ENCODE data around the gene ENO2. TPM values are rescaled to one million over a fixed set of nuclear protein-coding genes. Genes with fewer than 3 reads are reported as not detected.

ENO2 gene
- polyA plus RNA-seq, 1 of the 3 experiments (the other 2 are of a cell fraction) = 50.6 TPM

DNA sequence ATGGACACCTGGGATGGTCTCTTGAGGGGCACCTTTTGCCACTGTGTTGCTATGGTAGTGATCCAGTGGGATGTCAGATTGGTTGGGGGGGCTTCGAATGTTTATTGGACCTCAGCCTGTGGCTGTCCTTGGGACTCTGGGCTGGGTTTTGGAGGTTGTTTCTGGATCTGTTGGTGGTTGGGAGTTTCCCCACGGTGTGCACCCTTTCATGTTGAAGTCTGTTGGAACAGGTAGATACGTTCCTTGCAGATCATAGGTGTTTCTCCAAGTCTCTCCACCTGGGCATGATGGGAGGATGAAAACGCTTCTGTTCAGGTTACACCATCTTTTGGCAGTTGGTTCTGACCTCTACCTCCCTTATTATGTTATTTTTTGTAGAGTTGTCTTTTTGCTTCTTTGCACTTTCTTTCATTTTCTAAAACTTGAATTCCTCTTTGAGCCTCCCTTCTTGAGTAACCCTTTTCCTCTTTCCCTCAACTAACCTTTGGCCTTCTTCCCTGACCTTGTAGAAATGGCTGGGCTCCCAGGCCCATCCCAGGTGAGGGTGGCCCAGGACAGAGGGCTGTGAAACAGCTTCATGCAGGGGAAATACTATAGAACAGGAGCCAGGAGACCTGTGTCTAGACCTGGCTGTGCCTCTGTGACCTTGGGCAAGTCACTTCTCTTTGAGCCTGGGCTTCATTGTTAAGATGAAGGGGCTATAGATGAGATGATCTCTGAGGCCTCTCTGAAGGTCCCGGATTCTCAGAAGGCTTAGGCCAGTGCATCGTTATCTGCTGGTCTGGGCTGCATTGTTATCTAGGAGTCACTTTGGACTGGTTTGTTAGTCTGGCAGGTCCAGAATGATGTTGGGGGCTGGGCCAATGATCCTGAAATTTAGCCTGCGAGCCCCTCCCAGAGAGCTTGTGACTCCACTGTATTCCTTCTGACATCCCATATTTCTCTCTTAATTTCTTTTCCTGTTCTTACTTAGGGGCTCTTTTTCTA, 15.4 kb downstream of the ENO2 start:
- Histone ChIP-seq H3K9me3 (no peaks in the 10 kb centered on the region), H2AFZ (ENCODE audit: low read depth) (no peak overlapping the region), H3K9ac (peak overlapping the region; percentile 94), H3F3A (replicated peaks; ENCODE audit: insufficient read depth) (peaks cover 34% of the 10 kb centered on the region), H3K27me3 (ENCODE audit: insufficient read depth) (no peaks in the 10 kb centered on the region), H3K79me2 (ENCODE audit: insufficient read depth) (peaks cover 83% of the 10 kb centered on the region), H3K4me2 (peak overlapping the region; percentile 95), H3K4me1 (ENCODE audit: control insufficient read depth in 1 of 2, insufficient read depth in 2 of 2, low read depth in 1 of 2, low read length in 1 of 2) (peaks cover 33 to 34% of the 10 kb centered on the region in 2 experiments), H3K27ac (ENCODE audit: low read depth in 2 of 2, low read length in 1 of 2) (peak overlapping the region; percentile 50 to 76; a peak in 3 of 4 replicates), H3K36me3 (replicated peaks in 1 of 2; ENCODE audit: control insufficient read depth in 1 of 2, insufficient read depth in 2 of 2, low read length in 1 of 2) (peaks cover 21 to 39% of the 10 kb centered on the region in 2 experiments), H4K20me1 (ENCODE audit: insufficient read depth) (peaks cover 57% of the 10 kb centered on the region), H3K9me2 (no peaks in the 10 kb centered on the region), H3K4me3 (ENCODE audit: low read depth in 2 of 2, low read length in 1 of 2) (peak overlapping the region; percentile 82 to 87)
- no peak for DNase-seq
- ChIA-PET CTCF (interaction anchor here (1.5 to 6.7 kb wide), 4 partner anchors 8 to 60 kb away, joined by 3 to 33 read pairs (median 12); partner anchors contain the start of genes C12orf57 and RNU7-1), POLR2A (interaction anchor here (1.0 to 7.3 kb wide), 5 partner anchors 8 to 57 kb away, joined by 3 to 82 read pairs (median 4); partner anchors contain the start of genes C12orf57, ENO2, RNU7-1 and SPSB2)
- WGBS (ENCODE audit: low lambda C conversion rate) = 66% methylated on average over 7 of the region's 7 CpGs
- TF ChIP-seq RXRA (IDR thresholded peaks at IDR 0.05; ENCODE audit: borderline replicate concordance, low read depth) (no peak), ELF1 (IDR thresholded peaks at IDR 0.05) (no peak), POLR2AphosphoS5 (IDR thresholded peaks at IDR 0.05; ENCODE audit: low read depth, low read length) (no peak), MXI1 (IDR thresholded peaks at IDR 0.05; ENCODE audit: low read depth, low read length) (no peak), YY1 (IDR thresholded peaks at IDR 0.05; ENCODE audit: low read depth) (no peak), FOSL2 (IDR thresholded peaks at IDR 0.05; ENCODE audit: borderline replicate concordance, low read depth) (no peak)
- TF ChIP-seq, protein P1, sequence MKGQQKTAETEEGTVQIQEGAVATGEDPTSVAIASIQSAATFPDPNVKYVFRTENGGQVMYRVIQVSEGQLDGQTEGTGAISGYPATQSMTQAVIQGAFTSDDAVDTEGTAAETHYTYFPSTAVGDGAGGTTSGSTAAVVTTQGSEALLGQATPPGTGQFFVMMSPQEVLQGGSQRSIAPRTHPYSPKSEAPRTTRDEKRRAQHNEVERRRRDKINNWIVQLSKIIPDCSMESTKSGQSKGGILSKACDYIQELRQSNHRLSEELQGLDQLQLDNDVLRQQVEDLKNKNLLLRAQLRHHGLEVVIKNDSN (IDR thresholded peaks at IDR 0.05; ENCODE audit: borderline replicate concordance, low read depth) = no peak

GRCh38 chr12:6932766-6933165, 18.4 kb downstream of the ENO2 start:
- Histone ChIP-seq H3K9me2 (no peaks in the 10 kb centered on the region), H3K4me1 (ENCODE audit: control insufficient read depth in 1 of 2, insufficient read depth in 2 of 2, low read depth in 1 of 2, low read length in 1 of 2) (peaks cover 11 to 20% of the 10 kb centered on the region in 2 experiments), H2AFZ (ENCODE audit: low read depth) (no peak overlapping the region), H3K36me3 (replicated peaks in 1 of 2; ENCODE audit: control insufficient read depth in 1 of 2, insufficient read depth in 2 of 2, low read length in 1 of 2) (peaks cover 42 to 58% of the 10 kb centered on the region in 2 experiments), H3K4me2 (no peak overlapping the region), H3K9ac (no peak overlapping the region; the same call in 1 of the 2 replicates), H3F3A (replicated peaks; ENCODE audit: insufficient read depth) (peaks cover 23% of the 10 kb centered on the region), H3K27ac (ENCODE audit: low read depth in 2 of 2, low read length in 1 of 2) (peak overlapping the region in 1 of 2 experiments; percentile 15; a peak in 1 of 4 replicates), H3K9me3 (no peaks in the 10 kb centered on the region), H3K4me3 (ENCODE audit: low read depth in 2 of 2, low read length in 1 of 2) (no peak overlapping the region), H3K27me3 (ENCODE audit: insufficient read depth) (no peaks in the 10 kb centered on the region), H3K79me2 (ENCODE audit: insufficient read depth) (peaks cover 79% of the 10 kb centered on the region), H4K20me1 (ENCODE audit: insufficient read depth) (peaks cover 57% of the 10 kb centered on the region)
- ChIA-PET CTCF (interaction anchor here (0.9 to 9.2 kb wide), 3 partner anchors 9 to 60 kb away, joined by 3 to 134 read pairs (median 33); partner anchors contain the start of genes C12orf57 and RNU7-1), POLR2A (interaction anchor here (1.2 to 2.2 kb wide), 2 partner anchors 11 kb away, joined by 3 to 8 read pairs; partner anchors contain the start of genes C12orf57 and RNU7-1)
- no peak for DNase-seq
- WGBS (ENCODE audit: low lambda C conversion rate) = 93% methylated on average over 1 of the region's 1 CpG
- TF ChIP-seq FOSL2 (IDR thresholded peaks at IDR 0.05; ENCODE audit: borderline replicate concordance, low read depth) = no peak
- no peak for TF ChIP-seq NFIC (IDR thresholded peaks at IDR 0.05; ENCODE audit: borderline replicate concordance)
- no peak for TF ChIP-seq FOXJ3 (CRISPR knock-in tag; IDR thresholded peaks at IDR 0.05)
- TF ChIP-seq, protein P1 (IDR thresholded peaks at IDR 0.05; ENCODE audit: borderline replicate concordance, low read depth) = no peak
- TF ChIP-seq SMC3 (IDR thresholded peaks at IDR 0.05; ENCODE audit: low read depth, low read length) = no peak
- no peak for TF ChIP-seq IRF3 (IDR thresholded peaks at IDR 0.05; ENCODE audit: low read depth, low read length)
- no peak for TF ChIP-seq ELF1 (IDR thresholded peaks at IDR 0.05)
- TF ChIP-seq, protein P2, sequence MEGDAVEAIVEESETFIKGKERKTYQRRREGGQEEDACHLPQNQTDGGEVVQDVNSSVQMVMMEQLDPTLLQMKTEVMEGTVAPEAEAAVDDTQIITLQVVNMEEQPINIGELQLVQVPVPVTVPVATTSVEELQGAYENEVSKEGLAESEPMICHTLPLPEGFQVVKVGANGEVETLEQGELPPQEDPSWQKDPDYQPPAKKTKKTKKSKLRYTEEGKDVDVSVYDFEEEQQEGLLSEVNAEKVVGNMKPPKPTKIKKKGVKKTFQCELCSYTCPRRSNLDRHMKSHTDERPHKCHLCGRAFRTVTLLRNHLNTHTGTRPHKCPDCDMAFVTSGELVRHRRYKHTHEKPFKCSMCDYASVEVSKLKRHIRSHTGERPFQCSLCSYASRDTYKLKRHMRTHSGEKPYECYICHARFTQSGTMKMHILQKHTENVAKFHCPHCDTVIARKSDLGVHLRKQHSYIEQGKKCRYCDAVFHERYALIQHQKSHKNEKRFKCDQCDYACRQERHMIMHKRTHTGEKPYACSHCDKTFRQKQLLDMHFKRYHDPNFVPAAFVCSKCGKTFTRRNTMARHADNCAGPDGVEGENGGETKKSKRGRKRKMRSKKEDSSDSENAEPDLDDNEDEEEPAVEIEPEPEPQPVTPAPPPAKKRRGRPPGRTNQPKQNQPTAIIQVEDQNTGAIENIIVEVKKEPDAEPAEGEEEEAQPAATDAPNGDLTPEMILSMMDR (IDR thresholded peaks at IDR 0.05) = no peak
- TF ChIP-seq RFX5 (IDR thresholded peaks at IDR 0.05; ENCODE audit: low read length) = no peak
- no peak for TF ChIP-seq SIN3A (IDR thresholded peaks at IDR 0.05; ENCODE audit: borderline replicate concordance, low read depth, low read length)
- no peak for TF ChIP-seq TEAD4 (IDR thresholded peaks at IDR 0.05; ENCODE audit: borderline replicate concordance, insufficient read depth)
- no peak for TF ChIP-seq EZH2phosphoT487 (IDR thresholded peaks at IDR 0.05; ENCODE audit: borderline replicate concordance, low read depth)
- no peak for TF ChIP-seq RXRA (IDR thresholded peaks at IDR 0.05; ENCODE audit: borderline replicate concordance, low read depth)
- TF ChIP-seq, protein P3, sequence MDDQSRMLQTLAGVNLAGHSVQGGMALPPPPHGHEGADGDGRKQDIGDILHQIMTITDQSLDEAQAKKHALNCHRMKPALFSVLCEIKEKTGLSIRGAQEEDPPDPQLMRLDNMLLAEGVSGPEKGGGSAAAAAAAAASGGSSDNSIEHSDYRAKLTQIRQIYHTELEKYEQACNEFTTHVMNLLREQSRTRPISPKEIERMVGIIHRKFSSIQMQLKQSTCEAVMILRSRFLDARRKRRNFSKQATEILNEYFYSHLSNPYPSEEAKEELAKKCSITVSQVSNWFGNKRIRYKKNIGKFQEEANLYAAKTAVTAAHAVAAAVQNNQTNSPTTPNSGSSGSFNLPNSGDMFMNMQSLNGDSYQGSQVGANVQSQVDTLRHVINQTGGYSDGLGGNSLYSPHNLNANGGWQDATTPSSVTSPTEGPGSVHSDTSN (IDR thresholded peaks at IDR 0.05) = no peak
- no peak for TF ChIP-seq MXI1 (IDR thresholded peaks at IDR 0.05; ENCODE audit: low read depth, low read length)

Measured in SK-N-SH (cell line).